PC-3 (cell line): ENCODE data around the gene NAB1. TPM values are rescaled to one million over a fixed set of nuclear protein-coding genes. Genes with fewer than 3 reads are reported as not detected.

Experiments used
- ATAC-seq: fragments of 200-7000 bp; cut with Tn5 transposase; 2 replicates; pipeline ENCODE4 v1.9.1; 2020; ENCODE audit warnings: mild to moderate bottlenecking, moderate library complexity
- BruUV-seq: library from RNA; stranded (reverse); fragments of 400-500 nt; replicated peaks from 2 replicates; lab custom pipeline; 2021; lab: Mats Ljungman, UMichigan
- CTCF ChIA-PET: fragments of 300-600 bp; sonication (Branson Sonifier 250); formaldehyde crosslinking; loops from one replicate; lab custom pipeline; 2022; ENCODE audit warnings: antibody characterized with exemption; lab: Charles Lee
- POLR2A ChIA-PET: fragments of 300-600 bp; sonication (Branson Sonifier 250); formaldehyde crosslinking; loops from one replicate; lab custom pipeline; 2022; ENCODE audit warnings: antibody characterized with exemption; ENCODE audit not compliant: unreplicated experiment; lab: Charles Lee
- DNase-seq: peaks from one replicate; pipeline ENCODE4 v3.0.0-alpha.2; 2015
- H2AFZ ChIP-seq: fragments of 300-600 bp; sonication (generic); 2 replicates; pipeline ENCODE4 v1.6.0; 2016; ENCODE audit warnings: antibody characterized with exemption, low read length
- H3F3A ChIP-seq: fragments of 300-600 bp; sonication (generic); one replicate; pipeline ENCODE4 v1.6.0; 2017; ENCODE audit warnings: antibody characterized with exemption, low read length, control low read depth, mild to moderate bottlenecking; ENCODE audit not compliant: unreplicated experiment
- H3K27ac ChIP-seq: fragments of 300-600 bp; sonication (generic); 2 replicates; pipeline ENCODE4 v1.5.1; 2016; ENCODE audit warnings: mild to moderate bottlenecking, low read length
- H3K27me3 ChIP-seq: fragments of 300-600 bp; sonication (generic); 2 replicates; pipeline ENCODE4 v1.6.1; 2016; ENCODE audit warnings: low read length, mixed read lengths
- H3K36me3 ChIP-seq: fragments of 300-600 bp; sonication (generic); 2 replicates; pipeline ENCODE4 v1.6.1; 2016; ENCODE audit warnings: low read depth, mixed run types, low read length, mixed read lengths
- H3K4me1 ChIP-seq: fragments of 300-600 bp; sonication (generic); 2 replicates; pipeline ENCODE4 v1.5.1; 2016; ENCODE audit warnings: low read length; ENCODE audit not compliant: insufficient read depth
- H3K4me2 ChIP-seq: fragments of 300-600 bp; sonication (generic); 2 replicates; pipeline ENCODE4 v1.6.0; 2016; ENCODE audit warnings: low read length
- H3K4me3 ChIP-seq: fragments of 300-600 bp; sonication (generic); 2 replicates; pipeline ENCODE4 v1.5.1; 2016; ENCODE audit warnings: mild to moderate bottlenecking, low read length, mixed read lengths
- H3K79me2 ChIP-seq: fragments of 300-600 bp; sonication (generic); 2 replicates; pipeline ENCODE4 v1.6.1; 2017; ENCODE audit warnings: low read length, mixed read lengths
- H3K9ac ChIP-seq: fragments of 300-600 bp; sonication (generic); 2 replicates; pipeline ENCODE4 v1.6.0; 2016; ENCODE audit warnings: mild to moderate bottlenecking, low read length
- H3K9me2 ChIP-seq: fragments of 300-600 bp; sonication (generic); replicated peaks from 2 replicates; pipeline ENCODE4 v1.6.1; 2016; ENCODE audit warnings: mixed run types, low read length, mixed read lengths
- H3K9me3 ChIP-seq: fragments of 300-600 bp; sonication (generic); 2 replicates; pipeline ENCODE4 v1.6.1; 2016; ENCODE audit warnings: low read length, mixed read lengths
- H4K20me1 ChIP-seq: fragments of 300-600 bp; sonication (generic); 2 replicates; pipeline ENCODE4 v1.6.1; 2016; ENCODE audit warnings: low read length, mixed read lengths
- CTCF ChIP-seq: fragments of 300-600 bp; sonication (generic); conservative IDR thresholded peaks from 2 replicates; pipeline ENCODE4 v1.5.1; 2017; ENCODE audit warnings: antibody characterized with exemption, low read depth, mild to moderate bottlenecking, low read length
- EZH2 ChIP-seq: fragments of 300-600 bp; sonication (generic); IDR thresholded peaks from one replicate; pipeline ENCODE4 v1.6.1; 2017; ENCODE audit warnings: antibody characterized with exemption, mild to moderate bottlenecking, low read length; ENCODE audit not compliant: unreplicated experiment
- EZH2phosphoT487 ChIP-seq: fragments of 300-600 bp; sonication (generic); IDR thresholded peaks from 2 replicates; pipeline ENCODE4 v1.6.1; 2018; ENCODE audit warnings: mild to moderate bottlenecking, antibody characterized with exemption, low read length, borderline replicate concordance
- intact Hi-C: fragments of 100-400 bp; cut with micrococcal nuclease; formaldehyde crosslinking; loops from 2 replicates; pipeline ENCODE4 v1.9.0; 2023
- total RNA-seq: library from RNA; depleted of rRNA; stranded (reverse); fragments of >200 nt; gene quantifications from 2 replicates; pipeline ENCODE4 v1.2.3, GENCODE V29; 2014

NAB1 gene
- total RNA-seq, 1 experiment from 2014 or later, result 23.1 TPM

GRCh38 chr2:190693533-190694232 lies 44.8 kb downstream of the NAB1 start:
- H2AFZ ChIP-seq, result no peak overlapping the region
- H3K36me3 ChIP-seq, result peaks cover 13% of the 10 kb centered on the region; the same call in 1 of the 2 replicates
- no peaks in the 10 kb centered on the region for H3K9me2 ChIP-seq
- CTCF ChIA-PET, result no interaction called here
- H3K79me2 ChIP-seq, result no peaks in the 10 kb centered on the region
- intact Hi-C loops, result no loop called here
- H3K9ac ChIP-seq, result no peak overlapping the region
- no peaks in the 10 kb centered on the region for H4K20me1 ChIP-seq
- H3F3A ChIP-seq, result no peaks in the 10 kb centered on the region
- no peaks in the 10 kb centered on the region for H3K4me1 ChIP-seq
- no peak overlapping the region for H3K27ac ChIP-seq
- ATAC-seq, result no peak
- POLR2A ChIA-PET, result interaction anchor here (0.5 kb wide), 1 partner anchor 11 kb away, joined by 3 read pairs; no protein-coding TSS in a partner anchor
- no peak for DNase-seq
- BruUV-seq, result no TSS peak
- no peaks in the 10 kb centered on the region for H3K9me3 ChIP-seq
- no peak overlapping the region for H3K4me3 ChIP-seq
- no peak overlapping the region for H3K4me2 ChIP-seq
- H3K27me3 ChIP-seq, result no peaks in the 10 kb centered on the region
- TF ChIP-seq EZH2phosphoT487, result no peak
- TF ChIP-seq CTCF, result no peak
- TF ChIP-seq EZH2, result no peak

- DNase-seq, result no peak
- ChIA-PET CTCF (no interaction called here), POLR2A (interaction anchor here (0.7 kb wide), 1 partner anchor 763 kb away, joined by 11 read pairs; no protein-coding TSS in a partner anchor)
- no peak overlapping the region for H3K9ac ChIP-seq
- intact Hi-C loops, result no loop called here
- BruUV-seq, result no TSS peak
- no peaks in the 10 kb centered on the region for H3K4me1 ChIP-seq
- ATAC-seq, result no peak
- no peak overlapping the region for H2AFZ ChIP-seq
- H3K4me3 ChIP-seq, result no peak overlapping the region
- H4K20me1 ChIP-seq, result no peaks in the 10 kb centered on the region
- H3K4me2 ChIP-seq, result no peak overlapping the region
- no peaks in the 10 kb centered on the region for H3K9me3 ChIP-seq
- no peaks in the 10 kb centered on the region for H3K79me2 ChIP-seq
- TF ChIP-seq EZH2 (no peak), EZH2phosphoT487 (no peak), CTCF (no peak)
- no peaks in the 10 kb centered on the region for H3K9me2 ChIP-seq
- H3K27ac ChIP-seq, result no peak overlapping the region
- no peaks in the 10 kb centered on the region for H3F3A ChIP-seq
- no peaks in the 10 kb centered on the region for H3K27me3 ChIP-seq
- H3K36me3 ChIP-seq, result peaks cover 11% of the 10 kb centered on the region; the same call in 1 of the 2 replicates
These were observed 45.6 kb downstream of the NAB1 start for GRCh38 chr2:190694479-190694878.

- TF ChIP-seq EZH2phosphoT487, result no peak
- TF ChIP-seq CTCF, result no peak
- TF ChIP-seq EZH2, result no peak
- H3K9me2 ChIP-seq, result no peaks in the 10 kb centered on the region
- H3K4me1 ChIP-seq, result no peaks in the 10 kb centered on the region
- no peaks in the 10 kb centered on the region for H3F3A ChIP-seq
- no peak overlapping the region for H3K9ac ChIP-seq
- no peak overlapping the region for H3K27ac ChIP-seq
- no TSS peak for BruUV-seq
- H4K20me1 ChIP-seq, result no peaks in the 10 kb centered on the region
- no peak overlapping the region for H3K4me3 ChIP-seq
- DNase-seq (no peak), ATAC-seq (no peak)
- intact Hi-C loops, result no loop called here
- H3K79me2 ChIP-seq, result no peaks in the 10 kb centered on the region
- no peak overlapping the region for H3K4me2 ChIP-seq
- no peaks in the 10 kb centered on the region for H3K9me3 ChIP-seq
- CTCF ChIA-PET, result no interaction called here
- no peaks in the 10 kb centered on the region for H3K27me3 ChIP-seq
- peaks cover 5% of the 10 kb centered on the region; the same call in 1 of the 2 replicates for H3K36me3 ChIP-seq
- H2AFZ ChIP-seq, result no peak overlapping the region
- POLR2A ChIA-PET, result no interaction called here
These were observed 46.9 kb downstream of the NAB1 start for GRCh38 chr2:190695739-190696138.
